ENCODE measurements around the gene SND1.

Gene SND1

GRCh38 chr7:127776776-127777386 is 124.9 kb downstream of the SND1 start:
- no peaks in the 10 kb centered on the region for H3K36me3 ChIP-seq (ENCODE audit: control insufficient read depth, insufficient read depth, low read length)
- H3K4me3 ChIP-seq (ENCODE audit: insufficient read depth, low read depth, low read length, poor library complexity, severe bottlenecking): no peak overlapping the region
- no peaks in the 10 kb centered on the region for H3K4me1 ChIP-seq (ENCODE audit: control insufficient read depth, insufficient read depth, low read length, poor library complexity, severe bottlenecking)
- no peaks in the 10 kb centered on the region for H3K27me3 ChIP-seq (replicated peaks; ENCODE audit: control insufficient read depth, insufficient read depth, low read length, poor library complexity, severe bottlenecking)
- DNase-seq: no peak
- H3K27ac ChIP-seq (ENCODE audit: insufficient read depth, low read length, poor library complexity, severe bottlenecking): no peak overlapping the region
- H3K9me3 ChIP-seq (ENCODE audit: control insufficient read depth, low read length): no peaks in the 10 kb centered on the region

- H3K9me3 ChIP-seq (ENCODE audit: control insufficient read depth, low read length): no peaks in the 10 kb centered on the region
Measured at GRCh38 chr7:127780489-127780888, 128.5 kb downstream of the SND1 start.

GRCh38 chr7:127781081-127781480 is 129.1 kb downstream of the SND1 start:
- Histone ChIP-seq H3K36me3 (ENCODE audit: control insufficient read depth, insufficient read depth, low read length) (no peaks in the 10 kb centered on the region), H3K27me3 (replicated peaks; ENCODE audit: control insufficient read depth, insufficient read depth, low read length, poor library complexity, severe bottlenecking) (no peaks in the 10 kb centered on the region), H3K4me1 (ENCODE audit: control insufficient read depth, insufficient read depth, low read length, poor library complexity, severe bottlenecking) (no peaks in the 10 kb centered on the region), H3K9me3 (ENCODE audit: control insufficient read depth, low read length) (no peaks in the 10 kb centered on the region), H3K27ac (ENCODE audit: insufficient read depth, low read length, poor library complexity, severe bottlenecking) (no peak overlapping the region), H3K4me3 (ENCODE audit: insufficient read depth, low read depth, low read length, poor library complexity, severe bottlenecking) (no peak overlapping the region)
- no peak for DNase-seq

More at GRCh38 chr7:127780489-127780888, 128.5 kb downstream of the SND1 start:
- H3K36me3 ChIP-seq (ENCODE audit: control insufficient read depth, insufficient read depth, low read length): no peaks in the 10 kb centered on the region
- H3K4me1 ChIP-seq (ENCODE audit: control insufficient read depth, insufficient read depth, low read length, poor library complexity, severe bottlenecking): no peaks in the 10 kb centered on the region
- no peak for DNase-seq
- H3K4me3 ChIP-seq (ENCODE audit: insufficient read depth, low read depth, low read length, poor library complexity, severe bottlenecking): no peak overlapping the region
- H3K27ac ChIP-seq (ENCODE audit: insufficient read depth, low read length, poor library complexity, severe bottlenecking): no peak overlapping the region
- no peaks in the 10 kb centered on the region for H3K27me3 ChIP-seq (replicated peaks; ENCODE audit: control insufficient read depth, insufficient read depth, low read length, poor library complexity, severe bottlenecking)

GRCh38 chr7:127782075-127782474 is 130.1 kb downstream of the SND1 start:
- H3K27ac ChIP-seq (ENCODE audit: insufficient read depth, low read length, poor library complexity, severe bottlenecking): no peak overlapping the region
- H3K4me1 ChIP-seq (ENCODE audit: control insufficient read depth, insufficient read depth, low read length, poor library complexity, severe bottlenecking): no peaks in the 10 kb centered on the region
- no peaks in the 10 kb centered on the region for H3K36me3 ChIP-seq (ENCODE audit: control insufficient read depth, insufficient read depth, low read length)
- no peak for DNase-seq
- H3K9me3 ChIP-seq (ENCODE audit: control insufficient read depth, low read length): no peaks in the 10 kb centered on the region
- H3K4me3 ChIP-seq (ENCODE audit: insufficient read depth, low read depth, low read length, poor library complexity, severe bottlenecking): no peak overlapping the region
- no peaks in the 10 kb centered on the region for H3K27me3 ChIP-seq (replicated peaks; ENCODE audit: control insufficient read depth, insufficient read depth, low read length, poor library complexity, severe bottlenecking)

- Histone ChIP-seq H3K4me1 (ENCODE audit: control insufficient read depth, insufficient read depth, low read length, poor library complexity, severe bottlenecking) (no peaks in the 10 kb centered on the region), H3K36me3 (ENCODE audit: control insufficient read depth, insufficient read depth, low read length) (no peaks in the 10 kb centered on the region), H3K27ac (ENCODE audit: insufficient read depth, low read length, poor library complexity, severe bottlenecking) (no peak overlapping the region), H3K27me3 (replicated peaks; ENCODE audit: control insufficient read depth, insufficient read depth, low read length, poor library complexity, severe bottlenecking) (no peaks in the 10 kb centered on the region), H3K4me3 (ENCODE audit: insufficient read depth, low read depth, low read length, poor library complexity, severe bottlenecking) (no peak overlapping the region), H3K9me3 (ENCODE audit: control insufficient read depth, low read length) (no peaks in the 10 kb centered on the region)
- DNase-seq: no peak
Measured at GRCh38 chr7:127782654-127783559, 130.9 kb downstream of the SND1 start.

- DNase-seq: no peak
- Histone ChIP-seq H3K36me3 (ENCODE audit: control insufficient read depth, insufficient read depth, low read length) (no peaks in the 10 kb centered on the region), H3K9me3 (ENCODE audit: control insufficient read depth, low read length) (no peaks in the 10 kb centered on the region), H3K4me1 (ENCODE audit: control insufficient read depth, insufficient read depth, low read length, poor library complexity, severe bottlenecking) (no peaks in the 10 kb centered on the region), H3K27me3 (replicated peaks; ENCODE audit: control insufficient read depth, insufficient read depth, low read length, poor library complexity, severe bottlenecking) (no peaks in the 10 kb centered on the region), H3K4me3 (ENCODE audit: insufficient read depth, low read depth, low read length, poor library complexity, severe bottlenecking) (no peak overlapping the region), H3K27ac (ENCODE audit: insufficient read depth, low read length, poor library complexity, severe bottlenecking) (no peak overlapping the region)
Measured at GRCh38 chr7:127786184-127786583, 134.2 kb downstream of the SND1 start.

DNA sequence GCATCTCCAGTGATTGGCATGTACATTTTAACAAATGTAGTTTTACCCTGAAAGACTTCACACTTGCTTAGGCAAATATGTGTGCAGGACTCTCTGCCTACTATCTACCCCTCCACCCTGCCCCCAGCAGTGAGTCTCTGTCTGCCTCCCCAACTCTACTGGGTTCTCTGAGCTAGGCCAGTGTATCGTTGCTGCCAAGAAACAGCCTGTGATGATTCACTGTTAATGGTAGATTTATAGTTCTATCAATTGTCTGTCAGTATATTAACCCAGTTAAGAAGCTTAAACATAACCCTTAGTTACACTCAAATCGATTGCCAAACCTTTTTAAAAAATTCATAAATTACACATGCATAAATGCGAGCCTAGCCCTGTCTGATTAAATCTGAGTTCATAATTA is 137.0 kb downstream of the SND1 start:
- Histone ChIP-seq H3K9me3 (ENCODE audit: control insufficient read depth, low read length) (no peaks in the 10 kb centered on the region), H3K4me3 (ENCODE audit: insufficient read depth, low read depth, low read length, poor library complexity, severe bottlenecking) (no peak overlapping the region), H3K27me3 (replicated peaks; ENCODE audit: control insufficient read depth, insufficient read depth, low read length, poor library complexity, severe bottlenecking) (no peaks in the 10 kb centered on the region), H3K27ac (ENCODE audit: insufficient read depth, low read length, poor library complexity, severe bottlenecking) (no peak overlapping the region), H3K4me1 (ENCODE audit: control insufficient read depth, insufficient read depth, low read length, poor library complexity, severe bottlenecking) (no peaks in the 10 kb centered on the region), H3K36me3 (ENCODE audit: control insufficient read depth, insufficient read depth, low read length) (no peaks in the 10 kb centered on the region)
- DNase-seq: no peak

GRCh38 chr7:127791446-127792189 is 139.6 kb downstream of the SND1 start:
- no peak overlapping the region for H3K4me3 ChIP-seq (ENCODE audit: insufficient read depth, low read depth, low read length, poor library complexity, severe bottlenecking)
- H3K36me3 ChIP-seq (ENCODE audit: control insufficient read depth, insufficient read depth, low read length): no peaks in the 10 kb centered on the region
- H3K27me3 ChIP-seq (replicated peaks; ENCODE audit: control insufficient read depth, insufficient read depth, low read length, poor library complexity, severe bottlenecking): no peaks in the 10 kb centered on the region
- no peak overlapping the region for H3K27ac ChIP-seq (ENCODE audit: insufficient read depth, low read length, poor library complexity, severe bottlenecking)
- H3K9me3 ChIP-seq (ENCODE audit: control insufficient read depth, low read length): no peaks in the 10 kb centered on the region
- no peak for DNase-seq
- H3K4me1 ChIP-seq (ENCODE audit: control insufficient read depth, insufficient read depth, low read length, poor library complexity, severe bottlenecking): no peaks in the 10 kb centered on the region

DNA sequence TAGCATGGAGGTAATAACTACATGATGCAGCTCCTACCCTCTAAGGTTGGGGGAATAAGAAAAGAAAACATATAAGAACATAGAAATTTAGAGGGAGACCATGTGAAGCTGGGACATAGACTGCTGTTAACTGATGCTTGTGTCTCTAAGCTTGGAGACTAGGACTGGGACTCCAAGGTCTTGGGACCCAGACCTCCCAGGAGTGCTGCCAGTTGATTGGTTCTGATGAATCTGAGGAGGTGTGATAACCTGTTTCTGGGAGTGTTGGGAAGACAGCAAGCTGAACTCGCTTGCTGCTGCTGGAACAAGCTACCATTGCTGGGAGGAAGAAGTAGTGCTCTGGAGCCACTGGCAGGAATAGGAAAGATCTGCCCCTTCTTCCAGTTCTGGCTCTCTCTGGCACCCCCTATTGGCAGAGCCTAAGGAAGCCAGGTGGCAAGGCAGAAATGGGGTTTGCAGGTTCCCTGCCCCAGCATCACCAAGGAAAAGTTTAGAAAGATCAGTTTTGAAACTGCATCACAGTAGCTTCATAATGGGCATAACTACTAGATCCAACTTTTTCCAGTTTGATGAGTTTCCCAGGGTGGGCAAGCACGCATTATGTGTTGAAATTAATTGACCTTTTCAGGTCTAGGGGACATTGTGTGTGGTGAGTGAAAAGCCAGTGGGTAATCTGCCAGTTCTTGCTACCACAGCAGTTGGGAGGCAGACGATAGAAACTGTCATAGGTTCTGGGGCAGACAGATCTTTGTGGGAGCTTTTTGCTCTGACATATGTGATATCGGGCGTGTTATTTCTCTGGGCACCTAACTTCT is 140.7 kb downstream of the SND1 start:
- Histone ChIP-seq H3K36me3 (ENCODE audit: control insufficient read depth, insufficient read depth, low read length) (no peaks in the 10 kb centered on the region), H3K4me1 (ENCODE audit: control insufficient read depth, insufficient read depth, low read length, poor library complexity, severe bottlenecking) (no peaks in the 10 kb centered on the region), H3K27me3 (replicated peaks; ENCODE audit: control insufficient read depth, insufficient read depth, low read length, poor library complexity, severe bottlenecking) (no peaks in the 10 kb centered on the region), H3K27ac (ENCODE audit: insufficient read depth, low read length, poor library complexity, severe bottlenecking) (no peak overlapping the region), H3K9me3 (ENCODE audit: control insufficient read depth, low read length) (no peaks in the 10 kb centered on the region), H3K4me3 (ENCODE audit: insufficient read depth, low read depth, low read length, poor library complexity, severe bottlenecking) (no peak overlapping the region)
- DNase-seq: peak in 1 of 3 donors; percentile 2
